ENCODE results near the gene FLAD1.

The FLAD1 gene

GRCh38 chr1:155023627-155024026, 40.5 kb downstream of the FLAD1 start:
- Histone ChIP-seq H2AFZ (ENCODE audit: low read length) (no peak overlapping the region), H3K9me3 (ENCODE audit: insufficient read depth, low read depth, low read length) (no peaks in the 10 kb centered on the region), H3K27me3 (ENCODE audit: insufficient read depth, low read length, poor library complexity, severe bottlenecking) (no peaks in the 10 kb centered on the region), H3F3A (ENCODE audit: low read depth) (no peaks in the 10 kb centered on the region), H3K4me3 (ENCODE audit: low read length, poor library complexity, severe bottlenecking) (no peak overlapping the region), H3K4me1 (ENCODE audit: insufficient read depth, low read length, poor library complexity, severe bottlenecking) (no peaks in the 10 kb centered on the region), H3K9ac (ENCODE audit: low read depth, low read length, poor library complexity, severe bottlenecking) (no peak overlapping the region), H3K4me2 (ENCODE audit: low read depth, low read length, poor library complexity, severe bottlenecking) (no peak overlapping the region), H4K20me1 (ENCODE audit: insufficient read depth, low read length, poor library complexity, severe bottlenecking) (no peaks in the 10 kb centered on the region), H3K36me3 (ENCODE audit: insufficient read depth, low read length) (no peaks in the 10 kb centered on the region), H3K79me2 (ENCODE audit: insufficient read depth, low read length) (no peaks in the 10 kb centered on the region), H3K9me2 (replicated peaks; ENCODE audit: low read depth, low read length) (no peaks in the 10 kb centered on the region)
- no peak for TF ChIP-seq EZH2phosphoT487 (IDR thresholded peaks at IDR 0.05; ENCODE audit: borderline replicate concordance)
- no peak for TF ChIP-seq CTCF (conservative IDR thresholded peaks at IDR 0.05; ENCODE audit: low read length)

DNA sequence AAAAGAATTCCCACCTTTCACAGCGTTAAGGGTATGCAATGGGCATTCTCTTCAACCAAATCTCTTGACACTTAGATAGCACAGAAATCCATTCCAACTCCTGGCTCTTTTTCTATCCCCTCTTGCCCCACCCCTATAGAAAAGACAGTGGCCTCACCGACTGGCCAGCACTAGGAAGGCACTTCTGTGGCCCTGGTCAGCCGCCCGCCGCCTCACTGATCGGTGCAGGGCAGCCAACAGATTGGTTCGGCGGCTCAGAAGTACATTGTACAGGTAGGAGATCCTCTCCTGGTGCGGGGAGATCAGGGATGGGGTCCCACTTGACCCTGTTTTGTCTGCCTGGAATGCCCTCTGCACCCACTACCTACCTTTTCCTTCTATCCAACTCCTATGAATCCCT, 41.2 kb downstream of the FLAD1 start:
- H3K4me3 ChIP-seq (ENCODE audit: low read length, poor library complexity, severe bottlenecking), result no peak overlapping the region
- no peaks in the 10 kb centered on the region for H3K79me2 ChIP-seq (ENCODE audit: insufficient read depth, low read length)
- H3K9ac ChIP-seq (ENCODE audit: low read depth, low read length, poor library complexity, severe bottlenecking), result no peak overlapping the region
- H3K9me3 ChIP-seq (ENCODE audit: insufficient read depth, low read depth, low read length), result no peaks in the 10 kb centered on the region
- no peaks in the 10 kb centered on the region for H3F3A ChIP-seq (ENCODE audit: low read depth)
- H3K4me1 ChIP-seq (ENCODE audit: insufficient read depth, low read length, poor library complexity, severe bottlenecking), result no peaks in the 10 kb centered on the region
- H3K9me2 ChIP-seq (replicated peaks; ENCODE audit: low read depth, low read length), result no peaks in the 10 kb centered on the region
- TF ChIP-seq CTCF (conservative IDR thresholded peaks at IDR 0.05; ENCODE audit: low read length) (no peak), EZH2phosphoT487 (IDR thresholded peaks at IDR 0.05; ENCODE audit: borderline replicate concordance) (no peak)
- no peak overlapping the region for H3K4me2 ChIP-seq (ENCODE audit: low read depth, low read length, poor library complexity, severe bottlenecking)
- H3K36me3 ChIP-seq (ENCODE audit: insufficient read depth, low read length), result no peaks in the 10 kb centered on the region
- no peaks in the 10 kb centered on the region for H3K27me3 ChIP-seq (ENCODE audit: insufficient read depth, low read length, poor library complexity, severe bottlenecking)
- H2AFZ ChIP-seq (ENCODE audit: low read length), result no peak overlapping the region
- no peaks in the 10 kb centered on the region for H4K20me1 ChIP-seq (ENCODE audit: insufficient read depth, low read length, poor library complexity, severe bottlenecking)

GRCh38 chr1:155026154-155026553, 43.0 kb downstream of the FLAD1 start:
- no peaks in the 10 kb centered on the region for H3K9me2 ChIP-seq (replicated peaks; ENCODE audit: low read depth, low read length)
- no peaks in the 10 kb centered on the region for H3F3A ChIP-seq (ENCODE audit: low read depth)
- no peak overlapping the region for H3K4me3 ChIP-seq (ENCODE audit: low read length, poor library complexity, severe bottlenecking)
- no peak overlapping the region for H3K9ac ChIP-seq (ENCODE audit: low read depth, low read length, poor library complexity, severe bottlenecking)
- no peaks in the 10 kb centered on the region for H4K20me1 ChIP-seq (ENCODE audit: insufficient read depth, low read length, poor library complexity, severe bottlenecking)
- H3K79me2 ChIP-seq (ENCODE audit: insufficient read depth, low read length), result no peaks in the 10 kb centered on the region
- H3K4me2 ChIP-seq (ENCODE audit: low read depth, low read length, poor library complexity, severe bottlenecking), result no peak overlapping the region
- H3K9me3 ChIP-seq (ENCODE audit: insufficient read depth, low read depth, low read length), result no peaks in the 10 kb centered on the region
- no peak overlapping the region for H2AFZ ChIP-seq (ENCODE audit: low read length)
- TF ChIP-seq CTCF (conservative IDR thresholded peaks at IDR 0.05; ENCODE audit: low read length) (no peak), EZH2phosphoT487 (IDR thresholded peaks at IDR 0.05; ENCODE audit: borderline replicate concordance) (no peak)
- H3K27me3 ChIP-seq (ENCODE audit: insufficient read depth, low read length, poor library complexity, severe bottlenecking), result no peaks in the 10 kb centered on the region
- H3K36me3 ChIP-seq (ENCODE audit: insufficient read depth, low read length), result no peaks in the 10 kb centered on the region
- no peaks in the 10 kb centered on the region for H3K4me1 ChIP-seq (ENCODE audit: insufficient read depth, low read length, poor library complexity, severe bottlenecking)
